ENCODE data around the gene PRSS57.

DNA sequence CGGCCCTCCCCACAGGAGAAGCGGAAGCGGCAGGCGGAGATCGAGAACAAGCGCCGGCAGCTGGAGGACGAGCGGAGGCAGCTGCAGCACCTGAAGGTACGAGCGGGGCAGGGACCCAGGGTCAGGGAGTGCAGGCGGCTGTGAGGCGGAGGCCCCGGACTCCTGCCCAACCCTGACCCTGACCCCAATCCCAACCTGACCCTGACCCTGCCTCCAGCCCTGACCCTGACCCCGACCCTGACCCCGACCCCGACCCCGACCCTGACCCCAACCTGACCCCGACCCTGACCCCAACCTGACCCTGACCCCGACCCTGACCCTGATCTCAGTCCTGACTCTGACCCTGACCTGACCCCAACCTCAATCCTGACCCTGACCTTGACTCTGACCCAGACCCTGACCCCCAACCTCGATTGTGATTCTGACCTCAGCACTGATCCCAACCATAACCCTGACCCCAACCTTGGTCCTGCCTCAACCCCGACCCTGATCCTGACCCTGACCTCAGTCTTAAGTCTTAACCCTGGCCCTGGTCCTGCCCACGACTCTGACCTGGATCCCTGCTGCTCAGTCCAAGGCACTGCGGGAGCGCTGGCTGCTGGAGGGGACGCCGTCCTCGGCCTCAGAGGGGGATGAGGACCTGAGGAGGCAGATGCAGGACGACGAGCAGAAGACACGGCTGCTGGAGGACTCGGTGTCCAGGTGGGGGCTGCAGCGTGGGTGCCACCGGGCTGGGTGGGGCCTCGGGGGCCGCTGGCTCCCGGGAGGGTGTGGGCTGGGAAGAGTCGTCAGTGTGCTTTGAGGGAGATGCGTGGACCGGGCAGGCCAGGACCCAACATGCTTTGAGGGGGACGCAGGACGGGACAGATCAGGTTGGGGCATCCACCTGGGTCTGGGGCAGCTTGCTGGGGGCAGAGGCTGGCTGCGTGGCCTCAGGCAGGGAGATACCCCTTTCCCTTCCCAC lies 32.0 kb upstream of the PRSS57 start:
- TF ChIP-seq, protein P1, sequence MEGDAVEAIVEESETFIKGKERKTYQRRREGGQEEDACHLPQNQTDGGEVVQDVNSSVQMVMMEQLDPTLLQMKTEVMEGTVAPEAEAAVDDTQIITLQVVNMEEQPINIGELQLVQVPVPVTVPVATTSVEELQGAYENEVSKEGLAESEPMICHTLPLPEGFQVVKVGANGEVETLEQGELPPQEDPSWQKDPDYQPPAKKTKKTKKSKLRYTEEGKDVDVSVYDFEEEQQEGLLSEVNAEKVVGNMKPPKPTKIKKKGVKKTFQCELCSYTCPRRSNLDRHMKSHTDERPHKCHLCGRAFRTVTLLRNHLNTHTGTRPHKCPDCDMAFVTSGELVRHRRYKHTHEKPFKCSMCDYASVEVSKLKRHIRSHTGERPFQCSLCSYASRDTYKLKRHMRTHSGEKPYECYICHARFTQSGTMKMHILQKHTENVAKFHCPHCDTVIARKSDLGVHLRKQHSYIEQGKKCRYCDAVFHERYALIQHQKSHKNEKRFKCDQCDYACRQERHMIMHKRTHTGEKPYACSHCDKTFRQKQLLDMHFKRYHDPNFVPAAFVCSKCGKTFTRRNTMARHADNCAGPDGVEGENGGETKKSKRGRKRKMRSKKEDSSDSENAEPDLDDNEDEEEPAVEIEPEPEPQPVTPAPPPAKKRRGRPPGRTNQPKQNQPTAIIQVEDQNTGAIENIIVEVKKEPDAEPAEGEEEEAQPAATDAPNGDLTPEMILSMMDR (IDR thresholded peaks at IDR 0.05): peak in 1 of 3 donors; percentile 96
- TF ChIP-seq POLR2A (IDR thresholded peaks at IDR 0.05): no peak
